Fibroblast of mammary gland (primary cell): ENCODE data around the gene VIPR2.
A peak's percentile ranks its signal among the peaks of the same experiment; 100 is the strongest.

Experiments
- DNase-seq: peaks from one replicate; pipeline ENCODE4 v3.0.0-alpha.2; 2010; ENCODE audit warnings: low read depth
- H3K4me3 ChIP-seq: 2 replicates; pipeline ENCODE4 v1.5.1; 2011; ENCODE audit warnings: low read depth, mild to moderate bottlenecking, low read length, moderate library complexity; ENCODE audit not compliant: control insufficient read depth
- TF ChIP-seq, protein P1 (sequence below): conservative IDR thresholded peaks from 2 replicates; pipeline ENCODE4 v1.5.1; 2011; ENCODE audit warnings: low read depth, low read length, inconsistent platforms; ENCODE audit not compliant: control insufficient read depth, insufficient read depth

VIPR2 gene

DNA sequence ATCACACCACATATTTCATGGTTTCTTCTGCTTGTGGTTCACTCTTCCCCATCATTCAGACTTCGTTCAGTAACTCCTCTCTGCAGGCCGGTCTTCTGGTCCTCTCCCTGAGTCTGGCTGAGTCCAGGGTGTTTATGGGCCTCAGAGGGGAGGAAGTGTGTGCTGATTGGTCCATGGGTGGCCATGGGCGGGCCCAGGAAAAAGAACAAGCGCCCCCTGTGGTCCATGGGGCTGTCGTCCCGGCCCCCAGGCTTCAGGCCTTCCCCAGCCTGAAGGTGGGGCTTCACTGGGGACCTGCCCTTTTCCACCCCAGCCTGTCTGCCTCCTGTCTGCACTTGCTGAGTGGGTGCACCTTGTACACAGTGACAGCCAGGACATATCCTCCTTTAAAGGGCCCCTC is 123.7 kb downstream of the VIPR2 start:
- no peak overlapping the region for H3K4me3 ChIP-seq
- DNase-seq = no peak
- TF ChIP-seq, protein P1, sequence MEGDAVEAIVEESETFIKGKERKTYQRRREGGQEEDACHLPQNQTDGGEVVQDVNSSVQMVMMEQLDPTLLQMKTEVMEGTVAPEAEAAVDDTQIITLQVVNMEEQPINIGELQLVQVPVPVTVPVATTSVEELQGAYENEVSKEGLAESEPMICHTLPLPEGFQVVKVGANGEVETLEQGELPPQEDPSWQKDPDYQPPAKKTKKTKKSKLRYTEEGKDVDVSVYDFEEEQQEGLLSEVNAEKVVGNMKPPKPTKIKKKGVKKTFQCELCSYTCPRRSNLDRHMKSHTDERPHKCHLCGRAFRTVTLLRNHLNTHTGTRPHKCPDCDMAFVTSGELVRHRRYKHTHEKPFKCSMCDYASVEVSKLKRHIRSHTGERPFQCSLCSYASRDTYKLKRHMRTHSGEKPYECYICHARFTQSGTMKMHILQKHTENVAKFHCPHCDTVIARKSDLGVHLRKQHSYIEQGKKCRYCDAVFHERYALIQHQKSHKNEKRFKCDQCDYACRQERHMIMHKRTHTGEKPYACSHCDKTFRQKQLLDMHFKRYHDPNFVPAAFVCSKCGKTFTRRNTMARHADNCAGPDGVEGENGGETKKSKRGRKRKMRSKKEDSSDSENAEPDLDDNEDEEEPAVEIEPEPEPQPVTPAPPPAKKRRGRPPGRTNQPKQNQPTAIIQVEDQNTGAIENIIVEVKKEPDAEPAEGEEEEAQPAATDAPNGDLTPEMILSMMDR = no peak

DNA sequence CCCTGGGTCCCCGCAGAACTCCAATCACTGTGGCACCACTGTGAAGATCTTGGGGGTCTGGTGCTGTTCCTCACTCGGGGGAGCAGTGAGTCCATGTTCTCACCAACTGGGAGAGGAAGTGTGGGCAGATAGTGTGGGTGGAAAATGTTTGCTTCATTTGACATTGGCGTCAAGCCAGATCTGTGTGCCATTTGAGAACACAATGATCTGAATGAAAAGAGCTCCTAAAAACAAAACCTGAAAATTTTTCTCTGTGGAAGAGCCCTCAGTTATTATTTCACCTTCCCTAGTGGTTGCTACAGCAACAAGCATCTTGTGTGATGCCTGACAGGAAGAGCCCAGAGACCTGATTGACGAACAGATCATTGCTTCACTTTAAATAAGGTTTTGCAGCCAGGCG is 125.6 kb downstream of the VIPR2 start:
- no peak overlapping the region for H3K4me3 ChIP-seq
- DNase-seq = no peak
- TF ChIP-seq, protein P1 = no peak

DNA sequence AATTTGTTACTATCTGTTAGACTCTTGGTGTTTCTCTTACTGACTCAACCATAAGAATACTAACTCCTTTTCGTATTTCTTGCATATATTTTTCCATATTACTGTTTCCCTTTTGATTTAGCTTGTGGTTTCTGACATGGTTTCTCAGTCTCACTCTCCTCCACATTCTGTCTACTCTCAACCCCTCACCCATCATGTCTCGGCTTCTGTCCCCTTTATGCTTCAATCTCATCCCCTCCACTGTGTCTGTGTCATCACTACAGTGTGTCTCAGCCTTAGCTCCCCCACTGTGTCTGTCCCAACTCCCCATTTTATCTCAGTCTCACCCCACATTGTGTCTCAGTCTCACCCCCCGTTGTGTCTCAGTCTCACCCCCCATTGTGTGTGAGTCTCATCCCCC is 126.9 kb downstream of the VIPR2 start:
- DNase-seq = no peak
- TF ChIP-seq, protein P1 = no peak
- H3K4me3 ChIP-seq = no peak overlapping the region

DNA sequence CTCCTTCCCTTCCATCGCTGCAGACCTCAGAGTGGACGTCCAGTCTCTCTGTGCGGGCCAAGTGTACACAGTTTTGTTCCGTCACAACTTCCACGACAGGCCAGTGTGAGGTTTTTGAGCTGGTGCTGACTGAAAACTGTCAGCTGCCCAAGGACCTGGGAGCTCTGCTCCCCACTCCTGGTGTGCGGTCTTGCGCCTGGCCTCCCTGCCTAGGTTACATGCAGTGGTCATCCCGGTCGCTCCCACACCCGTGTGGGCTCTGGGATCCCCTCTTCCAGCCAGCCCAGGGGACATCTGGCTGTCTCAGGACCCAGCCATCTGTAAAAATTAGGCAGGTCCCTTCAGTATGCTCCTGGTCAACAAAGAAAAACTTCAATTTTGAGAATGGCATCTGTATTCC is 127.5 kb downstream of the VIPR2 start:
- no peak for DNase-seq
- no peak overlapping the region for H3K4me3 ChIP-seq
- TF ChIP-seq, protein P1 = no peak

DNA sequence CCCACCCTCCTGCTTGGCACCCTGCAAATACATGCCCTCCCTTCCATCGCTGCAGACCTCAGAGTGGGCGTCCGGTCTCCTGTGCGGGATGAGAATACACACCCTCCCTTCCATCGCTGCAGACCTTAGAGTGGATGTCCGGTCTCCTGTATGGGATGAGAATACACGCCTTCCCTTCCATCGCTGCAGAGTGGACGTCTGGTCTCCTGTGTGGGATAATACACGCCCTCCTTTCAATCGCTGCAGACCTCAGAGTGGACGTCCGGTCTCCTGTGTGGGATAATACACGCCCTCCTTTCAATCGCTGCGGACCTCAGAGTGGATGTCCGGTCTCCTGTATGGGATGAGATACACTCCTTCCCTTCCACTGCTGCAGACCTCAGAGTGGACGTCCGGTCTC is 128.1 kb downstream of the VIPR2 start:
- no peak for DNase-seq
- TF ChIP-seq, protein P1 = no peak
- no peak overlapping the region for H3K4me3 ChIP-seq

DNA sequence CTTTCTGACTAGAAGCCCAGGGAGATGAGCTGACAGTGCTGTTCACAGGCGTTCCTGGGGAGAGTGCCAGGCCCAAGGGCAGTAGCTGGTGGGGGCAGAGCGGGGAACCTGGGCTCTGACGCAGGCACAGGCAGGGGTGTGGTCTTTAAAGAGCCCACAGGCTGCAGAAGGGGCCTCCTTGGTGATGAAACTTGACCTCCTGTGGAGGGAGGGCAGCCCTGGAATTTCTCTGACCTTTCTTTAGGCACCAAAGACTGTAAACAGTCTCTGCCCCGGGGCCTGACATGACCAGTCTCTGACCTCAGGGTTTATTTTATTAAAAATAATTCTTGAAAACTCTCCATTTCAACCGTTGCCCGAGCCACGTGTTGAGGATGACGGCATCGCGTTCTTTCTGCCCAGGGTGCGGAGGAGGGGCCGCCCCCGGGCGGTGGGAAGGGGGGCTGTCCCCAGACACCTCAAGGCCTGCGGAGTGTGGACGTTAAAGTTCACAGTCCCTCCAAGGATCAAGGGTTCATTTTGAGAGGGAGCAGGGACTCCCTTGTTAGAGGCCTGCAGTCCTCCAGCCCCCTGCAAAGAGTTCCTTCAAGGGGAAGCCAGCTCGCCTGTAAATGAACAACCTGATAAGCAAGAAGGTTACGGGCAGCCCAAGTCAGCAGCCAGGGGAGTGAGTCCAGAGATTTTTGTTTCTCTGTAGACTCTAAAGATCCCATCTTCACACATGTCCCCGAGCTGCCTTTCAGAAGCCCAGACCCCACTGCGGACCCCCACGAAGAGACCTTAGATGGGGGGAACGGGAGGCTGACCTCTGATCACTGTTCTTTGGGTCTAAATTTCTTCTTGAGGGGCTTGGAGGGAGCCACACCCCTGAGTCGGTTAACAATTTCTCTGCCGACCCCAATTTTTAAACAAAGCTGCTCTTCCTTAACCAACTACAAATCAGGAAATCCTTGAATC is 128.9 kb downstream of the VIPR2 start:
- H3K4me3 ChIP-seq = no peak overlapping the region
- TF ChIP-seq, protein P1 = no peak
- DNase-seq = peak; percentile 17
